T-helper 2 cell (primary cell): ENCODE results near the gene DIPK1A.

ENCODE experiments used
- DNase-seq, 5 experiments: peaks; one replicate each; pipeline versions ENCODE4 v3.0.0 to v3.0.0-alpha.2; 2012 to 2022

Gene DIPK1A

GRCh38 chr1:92952714-92953113 lies 8.5 kb downstream of the DIPK1A start:
- DNase-seq: no peak

- peak in 1 of 5 experiments; percentile 53 for DNase-seq
Observed at GRCh38 chr1:92951141-92951582, 10.1 kb downstream of the DIPK1A start.

GRCh38 chr1:92949937-92950817 lies 11.1 kb downstream of the DIPK1A start:
- no peak for DNase-seq

- no peak for DNase-seq
Observed at GRCh38 chr1:92948071-92948470, 13.2 kb downstream of the DIPK1A start.

- DNase-seq: no peak
Observed at GRCh38 chr1:92945748-92946270, 15.5 kb downstream of the DIPK1A start.

GRCh38 chr1:92944901-92945747 lies 16.1 kb downstream of the DIPK1A start:
- DNase-seq: no peak

- DNase-seq: no peak
Observed at GRCh38 chr1:92943502-92943847, 17.8 kb downstream of the DIPK1A start.

- DNase-seq: peak in 1 of 5 experiments; percentile 37
Observed at GRCh38 chr1:92940541-92940940, 20.7 kb downstream of the DIPK1A start.

GRCh38 chr1:92937731-92938130 lies 23.5 kb downstream of the DIPK1A start:
- no peak for DNase-seq

- DNase-seq: no peak
Observed at GRCh38 chr1:92936865-92937264, 24.4 kb downstream of the DIPK1A start.

GRCh38 chr1:92934395-92935378 lies 26.6 kb downstream of the DIPK1A start:
- no peak for DNase-seq

- no peak for DNase-seq
Observed at GRCh38 chr1:92933459-92933858, 27.8 kb downstream of the DIPK1A start.

GRCh38 chr1:92931691-92932090 lies 29.6 kb downstream of the DIPK1A start:
- no peak for DNase-seq

- no peak for DNase-seq
Observed at GRCh38 chr1:92929461-92929860, 31.8 kb downstream of the DIPK1A start.

- no peak for DNase-seq
Observed at GRCh38 chr1:92927870-92928269, 33.4 kb downstream of the DIPK1A start.

- DNase-seq: no peak
Observed at GRCh38 chr1:92926873-92927272, 34.4 kb downstream of the DIPK1A start.

- no peak for DNase-seq
Observed at GRCh38 chr1:92924501-92924900, 36.8 kb downstream of the DIPK1A start.

GRCh38 chr1:92923664-92924063 lies 37.6 kb downstream of the DIPK1A start:
- no peak for DNase-seq

- no peak for DNase-seq
Observed at GRCh38 chr1:92922356-92923035, 38.8 kb downstream of the DIPK1A start.

- no peak for DNase-seq
Observed at GRCh38 chr1:92921031-92922023, 39.9 kb downstream of the DIPK1A start.
